Heart left ventricle (tissue), 16 donors: ENCODE data around the gene CENPX. TPM values are rescaled to one million over a fixed set of nuclear protein-coding genes. Genes with fewer than 3 reads are reported as not detected.

Experiments
- ATAC-seq, 4 donors: fragments of 200-7000 bp; cut with Tn5 transposase; one replicate each; pipeline ENCODE4 v1.9.1; 2020 to 2022; ENCODE audit warnings: moderate library complexity in 4 of 4, mild to moderate bottlenecking in 3 of 4, moderate number of reproducible peaks in 1 of 4
- DNase-seq, 5 donors: peaks; one replicate each; pipeline ENCODE4 v3.0.0-alpha.2; 2020
- H3K27ac ChIP-seq, 12 donors: fragments of 200-600 bp; sonication (generic) in 4 of 12; one replicate each; pipeline versions ENCODE4 v1.5.0 to v1.8.0; 2016 to 2022; ENCODE audit warnings: mild to moderate bottlenecking in 2 of 12
- H3K27me3 ChIP-seq, 9 donors: fragments of 200-600 bp; sonication (generic) in 2 of 9; one replicate each; pipeline versions ENCODE4 v1.5.1 to v1.8.0; 2016 to 2022; ENCODE audit warnings: mild to moderate bottlenecking in 3 of 9
- H3K36me3 ChIP-seq, 9 donors: fragments of 200-600 bp; sonication (generic) in 2 of 9; one replicate each; pipeline versions ENCODE4 v1.5.0 to v1.8.0; 2018 to 2022; ENCODE audit warnings: mild to moderate bottlenecking in 2 of 9
- H3K4me1 ChIP-seq, 12 donors: fragments of 200-600 bp; sonication (generic) in 4 of 12; one replicate each; pipeline versions ENCODE4 v1.5.0 to v1.8.0; 2016 to 2022; ENCODE audit warnings: mild to moderate bottlenecking in 3 of 12
- H3K4me3 ChIP-seq, 12 donors: fragments of 200-600 bp; sonication (generic) in 4 of 12; one replicate each; pipeline versions ENCODE4 v1.5.0 to v1.8.0; 2017 to 2022; ENCODE audit warnings: mild to moderate bottlenecking in 9 of 12, moderate library complexity in 4 of 12
- H3K9me3 ChIP-seq, 12 donors: fragments of 200-600 bp; sonication (generic) in 4 of 12; one replicate each; pipeline versions ENCODE4 v1.5.0 to v1.8.0; 2016 to 2022; ENCODE audit warnings: mild to moderate bottlenecking in 1 of 12
- POLR2A ChIP-seq, 2 donors: fragments of 450-650 bp; IDR thresholded peaks; one replicate each; pipeline ENCODE4 v1.6.1; 2017; ENCODE audit warnings: antibody characterized with exemption in 2 of 2, mild to moderate bottlenecking in 2 of 2, moderate library complexity in 2 of 2
- WGBS, 4 donors: extraction: QIAGEN DNeasy Blood & Tissue Kit in 2 of 4; methylation state at CpG; one replicate each; pipeline versions ENCODE4 v1.1.5 to v1.1.7; 2013 to 2018; 5-methylcytosine and 5-hydroxymethylcytosine counted together
- intact Hi-C, 10 donors: fragments of 100-400 bp; cut with DNase I; formaldehyde crosslinking; loops; one replicate each; pipeline versions ENCODE4 v1.11.1 to v1.14.2; 2022
- polyA plus RNA-seq, 2 donors: library from polyadenylated mRNA; stranded (reverse); fragments of 200-250 nt; gene quantifications; one replicate each; pipeline ENCODE4 v1.2.3, GENCODE V29; 2013
- total RNA-seq, 9 donors: library from RNA; depleted of rRNA in 2 of 9; stranded (reverse); fragments of >200 nt in 2 of 9; fragmentation: NEBNext Ultra II Directional in 3 of 9; extraction: Animal tissue kit (Norgen Biotek cat#: 25700) in 3 of 9; gene quantifications; one replicate each; pipeline versions ENCODE4 v1.1.0 to v1.2.4, GENCODE V29; 2016 to 2023
- TF ChIP-seq, protein P1 (sequence below), 12 donors: fragments of 200-600 bp; sonication (generic) in 4 of 12; IDR thresholded peaks; one replicate each; pipeline versions ENCODE4 v1.5.0 to v1.8.0; 2018 to 2022; ENCODE audit warnings: antibody characterized with exemption in 12 of 12, mild to moderate bottlenecking in 5 of 12
- donor health status: ischemic (EF 13 %, LVEDD 7.1; RV severe dilation, severe dysfunction).
- donor health status: healthy with polysubstance abuse.
- donor health status: DM: no; HTN: yes; CAD: no.
- donor health status: DM: no; HTN: no; CAD: no.
- donor health status: ischemic (EF 25% LVEDD 6.9; RV normal size, moderate dysfunction).
- donor health status: ischemic (EF 25% LVEDD 5.7; RV mildly dilated, moderate dysfunction).
- donor health status: healthy.
- donor health status: DM: yes; HTN: yes; CAD: no.
- donor health status: ischemic (EF 35%, LVEDD 5.7; RV mildly dilated, moderate dysfunction).
- donor health status: nonischemic (EF 11% LVEDD 7.7; RV severe dilation, severe dysfunction).
- donor health status: DM: yes; HTN: yes; CAD: no.
- donor health status: PGD.
- donor health status: ischemic (EF 29% LVEDD 5.4; RV normal size, mild dysfunction).
- donor health status: nonischemic (EF 23%, LVEDD 6.1; RV moderate dilation, normal function).

CENPX gene
- total and polyA plus RNA-seq, 11 donors: 16.8 to 126 (median 29.2) TPM

DNA sequence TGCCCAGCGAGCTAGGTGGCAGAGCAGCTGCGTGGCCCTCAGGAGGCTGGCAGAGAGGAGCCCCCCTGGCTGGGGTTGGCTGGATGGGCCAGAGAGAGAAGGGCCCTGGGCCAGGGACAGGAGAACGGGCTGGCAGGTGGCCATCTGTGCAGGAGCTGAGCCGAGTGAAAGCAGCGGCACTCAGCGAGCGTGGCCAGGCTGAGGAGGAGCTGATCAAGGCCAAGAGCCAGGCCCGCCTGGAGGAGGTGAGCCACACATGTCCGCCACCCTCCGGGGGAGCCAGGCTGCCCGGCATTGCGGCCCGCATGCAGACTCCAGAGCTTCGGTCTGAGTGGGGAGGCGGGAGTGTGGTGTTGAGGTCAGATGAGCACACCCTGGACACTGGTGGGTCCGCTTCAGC is 6.7 kb upstream of the CENPX start:
- no peaks in the 10 kb centered on the region for H3K9me3 ChIP-seq
- ATAC-seq (peak; percentile 5 to 39 (median 34)), DNase-seq (peak in 2 of 5 donors; percentile 65 to 66)
- H3K36me3 ChIP-seq: peaks cover 0 to 4% (median 0%) of the 10 kb centered on the region in 9 donors
- peaks cover 0 to 34% (median 16%) of the 10 kb centered on the region in 12 donors for H3K4me1 ChIP-seq
- no peak overlapping the region for H3K4me3 ChIP-seq
- TF ChIP-seq, protein P1, sequence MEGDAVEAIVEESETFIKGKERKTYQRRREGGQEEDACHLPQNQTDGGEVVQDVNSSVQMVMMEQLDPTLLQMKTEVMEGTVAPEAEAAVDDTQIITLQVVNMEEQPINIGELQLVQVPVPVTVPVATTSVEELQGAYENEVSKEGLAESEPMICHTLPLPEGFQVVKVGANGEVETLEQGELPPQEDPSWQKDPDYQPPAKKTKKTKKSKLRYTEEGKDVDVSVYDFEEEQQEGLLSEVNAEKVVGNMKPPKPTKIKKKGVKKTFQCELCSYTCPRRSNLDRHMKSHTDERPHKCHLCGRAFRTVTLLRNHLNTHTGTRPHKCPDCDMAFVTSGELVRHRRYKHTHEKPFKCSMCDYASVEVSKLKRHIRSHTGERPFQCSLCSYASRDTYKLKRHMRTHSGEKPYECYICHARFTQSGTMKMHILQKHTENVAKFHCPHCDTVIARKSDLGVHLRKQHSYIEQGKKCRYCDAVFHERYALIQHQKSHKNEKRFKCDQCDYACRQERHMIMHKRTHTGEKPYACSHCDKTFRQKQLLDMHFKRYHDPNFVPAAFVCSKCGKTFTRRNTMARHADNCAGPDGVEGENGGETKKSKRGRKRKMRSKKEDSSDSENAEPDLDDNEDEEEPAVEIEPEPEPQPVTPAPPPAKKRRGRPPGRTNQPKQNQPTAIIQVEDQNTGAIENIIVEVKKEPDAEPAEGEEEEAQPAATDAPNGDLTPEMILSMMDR (IDR thresholded peaks at IDR 0.05): no peak
- no peak for TF ChIP-seq POLR2A (IDR thresholded peaks at IDR 0.05)
- peak overlapping the region in 1 of 12 donors; percentile 16 for H3K27ac ChIP-seq
- intact Hi-C loops: loop anchor here in 5 of 10 donors (2.0 to 10.0 kb wide), 3 partner anchors 125 to 293 kb away; partner anchors contain the start of gene P4HB (in 1 of the 5)
- peaks cover 0 to 9% (median 0%) of the 10 kb centered on the region in 9 donors for H3K27me3 ChIP-seq
- WGBS, 4 donors: 69 to 78% (median 75%) methylated on average over 15 to 16 of the region's 16 CpGs

- Histone ChIP-seq H3K9me3 (no peaks in the 10 kb centered on the region), H3K27me3 (peaks cover 0 to 9% (median 0%) of the 10 kb centered on the region in 9 donors), H3K36me3 (peaks cover 0 to 4% (median 0%) of the 10 kb centered on the region in 9 donors), H3K27ac (peak overlapping the region in 1 of 12 donors; percentile 16), H3K4me1 (peaks cover 0 to 35% (median 19%) of the 10 kb centered on the region in 12 donors), H3K4me3 (no peak overlapping the region)
- TF ChIP-seq POLR2A (IDR thresholded peaks at IDR 0.05): no peak
- TF ChIP-seq, protein P1 (IDR thresholded peaks at IDR 0.05): no peak
- DNase-seq (no peak), ATAC-seq (no peak)
- intact Hi-C loops: loop anchor here in 5 of 10 donors (2.0 to 10.0 kb wide), 3 partner anchors 126 to 293 kb away; partner anchors contain the start of gene P4HB (in 1 of the 5)
- 95 to 98% (median 97%) methylated on average over 9 of the region's 9 CpGs for WGBS, 4 donors
Observed at GRCh38 chr17:82028966-82029365, 6.3 kb upstream of the CENPX start.

- ATAC-seq (no peak), DNase-seq (no peak)
- no peak for TF ChIP-seq POLR2A (IDR thresholded peaks at IDR 0.05)
- TF ChIP-seq, protein P1 (IDR thresholded peaks at IDR 0.05): no peak
- Histone ChIP-seq H3K27ac (no peak overlapping the region), H3K36me3 (peaks cover 0 to 4% (median 0%) of the 10 kb centered on the region in 9 donors), H3K4me3 (no peak overlapping the region), H3K9me3 (no peaks in the 10 kb centered on the region), H3K4me1 (peaks cover 0 to 42% (median 25%) of the 10 kb centered on the region in 12 donors), H3K27me3 (peaks cover 0 to 9% (median 0%) of the 10 kb centered on the region in 9 donors)
- intact Hi-C loops: loop anchor here in 5 of 10 donors (2.0 to 10.0 kb wide), 3 partner anchors 127 to 294 kb away; partner anchors contain the start of gene P4HB (in 1 of the 5)
- 95 to 98% (median 97%) methylated on average over 9 to 13 of the region's 13 CpGs for WGBS, 4 donors
Observed at GRCh38 chr17:82028246-82028645, 5.6 kb upstream of the CENPX start.

- intact Hi-C loops: loop anchor here in 2 of 10 donors (5.0 to 10.0 kb wide), 2 partner anchors 161 to 297 kb away; partner anchors contain the start of gene P4HB (in 1 of the 2)
- H3K36me3 ChIP-seq: peaks cover 0 to 4% (median 0%) of the 10 kb centered on the region in 9 donors
- H3K27ac ChIP-seq: no peak overlapping the region
- peaks cover 5 to 49% (median 32%) of the 10 kb centered on the region in 12 donors for H3K4me1 ChIP-seq
- TF ChIP-seq, protein P1 (IDR thresholded peaks at IDR 0.05): no peak
- TF ChIP-seq POLR2A (IDR thresholded peaks at IDR 0.05): no peak
- DNase-seq: no peak
- no peak for ATAC-seq
- no peaks in the 10 kb centered on the region for H3K9me3 ChIP-seq
- H3K27me3 ChIP-seq: no peaks in the 10 kb centered on the region
- H3K4me3 ChIP-seq: no peak overlapping the region
- WGBS, 4 donors: 93 to 95% (median 94%) methylated on average over 21 to 25 of the region's 25 CpGs
Observed at GRCh38 chr17:82025401-82026107, 2.9 kb upstream of the CENPX start.
